ENCODE measurements around the gene SSBP4. TPM values are rescaled to one million over a fixed set of nuclear protein-coding genes. Genes with fewer than 3 reads are reported as not detected.
A peak's percentile ranks its signal among the peaks of the same experiment; 100 is the strongest.

SSBP4 gene
- total and polyA plus RNA-seq, 9 of the 15 experiments (the other 6 are each of a cell fraction or from before 2014, with no cell fraction given) = 1.1 to 189 (median 39.0) TPM

GRCh38 chr19:18419195-18419698, at the start of gene SSBP4 (continued):
- TF ChIP-seq CTBP1 (IDR thresholded peaks at IDR 0.05; ENCODE audit: borderline replicate concordance) (peak; percentile 87), TBP (optimal IDR thresholded peaks at IDR 0.05; ENCODE audit: low read depth, low read length) (no peak), NEUROD1 (IDR thresholded peaks at IDR 0.05; ENCODE audit: borderline replicate concordance, low read depth, low read length, partially characterized antibody) (peak; percentile 87), CREM (IDR thresholded peaks at IDR 0.05; ENCODE audit: low read depth) (peak; percentile 55), MAX (CRISPR knock-in tag; IDR thresholded peaks at IDR 0.05) (peak; percentile 92), LCOR (CRISPR knock-in tag; IDR thresholded peaks at IDR 0.05) (no peak), U2AF2 (optimal IDR thresholded peaks at IDR 0.05; ENCODE audit: low read depth, low read length) (no peak), ID3 (CRISPR knock-in tag; IDR thresholded peaks at IDR 0.05) (no peak), ID3 (tag; IDR thresholded peaks at IDR 0.05) (0 out of 2 replicates have a peak, but pooled peaks have one; percentile 25), PCBP2 (IDR thresholded peaks at IDR 0.05; ENCODE audit: low read depth, low read length, poor library complexity, severe bottlenecking) (no peak), CREB1 (IDR thresholded peaks at IDR 0.05) (no peak), CREB1 (CRISPR knock-in tag; IDR thresholded peaks at IDR 0.05) (0 out of 2 replicates have a peak, but pooled peaks have one; percentile 10), CCNT2 (IDR thresholded peaks at IDR 0.05; ENCODE audit: borderline replicate concordance, extremely low read depth, insufficient read length, low read depth, low read length) (peak; percentile 91), GATAD2A (IDR thresholded peaks at IDR 0.05) (no peak), HNRNPL (IDR thresholded peaks at IDR 0.05; ENCODE audit: low read depth, low read length) (peak; percentile 66; the same call in 1 of the 2 replicates), RNF2 (IDR thresholded peaks at IDR 0.05) (peak; percentile 55; the same call in 1 of the 2 replicates), PML (IDR thresholded peaks at IDR 0.05; ENCODE audit: low read length) (no peak), TAF1 (IDR thresholded peaks at IDR 0.05; ENCODE audit: control insufficient read depth, extremely low read depth, insufficient read depth, low read length, severe bottlenecking) (peak; percentile 63), ZBTB11 (CRISPR knock-in tag; IDR thresholded peaks at IDR 0.05) (peak in 1 of 3 experiments; percentile 88; a peak in 2 of 6 replicates)
- TF ChIP-seq, protein P1, sequence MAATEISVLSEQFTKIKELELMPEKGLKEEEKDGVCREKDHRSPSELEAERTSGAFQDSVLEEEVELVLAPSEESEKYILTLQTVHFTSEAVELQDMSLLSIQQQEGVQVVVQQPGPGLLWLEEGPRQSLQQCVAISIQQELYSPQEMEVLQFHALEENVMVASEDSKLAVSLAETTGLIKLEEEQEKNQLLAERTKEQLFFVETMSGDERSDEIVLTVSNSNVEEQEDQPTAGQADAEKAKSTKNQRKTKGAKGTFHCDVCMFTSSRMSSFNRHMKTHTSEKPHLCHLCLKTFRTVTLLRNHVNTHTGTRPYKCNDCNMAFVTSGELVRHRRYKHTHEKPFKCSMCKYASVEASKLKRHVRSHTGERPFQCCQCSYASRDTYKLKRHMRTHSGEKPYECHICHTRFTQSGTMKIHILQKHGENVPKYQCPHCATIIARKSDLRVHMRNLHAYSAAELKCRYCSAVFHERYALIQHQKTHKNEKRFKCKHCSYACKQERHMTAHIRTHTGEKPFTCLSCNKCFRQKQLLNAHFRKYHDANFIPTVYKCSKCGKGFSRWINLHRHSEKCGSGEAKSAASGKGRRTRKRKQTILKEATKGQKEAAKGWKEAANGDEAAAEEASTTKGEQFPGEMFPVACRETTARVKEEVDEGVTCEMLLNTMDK (IDR thresholded peaks at IDR 0.05; ENCODE audit: borderline replicate concordance, insufficient read depth, low read depth, low read length, poor library complexity, severe bottlenecking) = peak; percentile 96
- TF ChIP-seq, protein P2, sequence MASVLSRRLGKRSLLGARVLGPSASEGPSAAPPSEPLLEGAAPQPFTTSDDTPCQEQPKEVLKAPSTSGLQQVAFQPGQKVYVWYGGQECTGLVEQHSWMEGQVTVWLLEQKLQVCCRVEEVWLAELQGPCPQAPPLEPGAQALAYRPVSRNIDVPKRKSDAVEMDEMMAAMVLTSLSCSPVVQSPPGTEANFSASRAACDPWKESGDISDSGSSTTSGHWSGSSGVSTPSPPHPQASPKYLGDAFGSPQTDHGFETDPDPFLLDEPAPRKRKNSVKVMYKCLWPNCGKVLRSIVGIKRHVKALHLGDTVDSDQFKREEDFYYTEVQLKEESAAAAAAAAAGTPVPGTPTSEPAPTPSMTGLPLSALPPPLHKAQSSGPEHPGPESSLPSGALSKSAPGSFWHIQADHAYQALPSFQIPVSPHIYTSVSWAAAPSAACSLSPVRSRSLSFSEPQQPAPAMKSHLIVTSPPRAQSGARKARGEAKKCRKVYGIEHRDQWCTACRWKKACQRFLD (CRISPR knock-in tag; IDR thresholded peaks at IDR 0.05) = peak; percentile 90

All from K562 (cell line).